OCI-LY1 (cell line): ENCODE measurements around the gene CRACR2B.

Experiments
- CTCF ChIP-seq: fragments of 200-600 bp; sonication (generic), shearing (Covaris generic); IDR thresholded peaks from 2 replicates; pipeline ENCODE4 v1.5.1; 2017; ENCODE audit warnings: mild to moderate bottlenecking, antibody characterized with exemption, low read length, moderate library complexity, mixed read lengths
- EZH2 ChIP-seq: fragments of 200-600 bp; sonication (generic), shearing (Covaris generic); IDR thresholded peaks from 2 replicates; pipeline ENCODE4 v1.8.0; 2017; ENCODE audit warnings: borderline replicate concordance, mixed run types, mild to moderate bottlenecking, antibody characterized with exemption, low read length, moderate library complexity, mixed read lengths

GRCh38 chr11:844693-845644 is 17.2 kb downstream of the CRACR2B start:
- no peak for TF ChIP-seq EZH2
- TF ChIP-seq CTCF: no peak
